GM21381 (cell line): Measurements from ENCODE around the gene MAPKAP1.
"Not testable (repeated sequence)": the region's sequence is repeated elsewhere in the genome, so short reads cannot be mapped to it uniquely, and the experiment has no call there.

Experiments
- ATAC-seq: cut with Tn5 transposase; IDR thresholded peaks from one replicate; pipeline ENCODE4 v1.9.1; 2021; ENCODE audit warnings: mild to moderate bottlenecking, moderate library complexity; ENCODE audit not compliant: unreplicated experiment

The MAPKAP1 gene

GRCh38 chr9:125421591-125422181 is 285.3 kb downstream of the MAPKAP1 start:
- no peak for ATAC-seq

- ATAC-seq, result no peak
These were observed 285.8 kb downstream of the MAPKAP1 start for GRCh38 chr9:125421166-125421565.

- no peak for ATAC-seq
These were observed 288.6 kb downstream of the MAPKAP1 start for GRCh38 chr9:125418404-125418803.

- no peak for ATAC-seq
These were observed 290.5 kb downstream of the MAPKAP1 start for GRCh38 chr9:125416517-125416916.

GRCh38 chr9:125415583-125416460 is 291.2 kb downstream of the MAPKAP1 start:
- no peak for ATAC-seq

- no peak for ATAC-seq
These were observed 293.4 kb downstream of the MAPKAP1 start for GRCh38 chr9:125413579-125413978.

GRCh38 chr9:125412166-125412565 is 294.8 kb downstream of the MAPKAP1 start:
- ATAC-seq, result no peak

GRCh38 chr9:125411171-125411756 is 295.7 kb downstream of the MAPKAP1 start:
- no peak for ATAC-seq

- ATAC-seq, result no peak
These were observed 296.5 kb downstream of the MAPKAP1 start for GRCh38 chr9:125410522-125410894.

- no peak for ATAC-seq
These were observed 297.1 kb downstream of the MAPKAP1 start for GRCh38 chr9:125409637-125410521.

- ATAC-seq, result no peak
These were observed 297.8 kb downstream of the MAPKAP1 start for GRCh38 chr9:125409217-125409636.

- peak; percentile 61 for ATAC-seq
These were observed 298.8 kb downstream of the MAPKAP1 start for GRCh38 chr9:125407974-125408900.

- no peak for ATAC-seq
These were observed 299.5 kb downstream of the MAPKAP1 start for GRCh38 chr9:125407432-125407973.

- ATAC-seq, result no peak
These were observed 300.3 kb downstream of the MAPKAP1 start for GRCh38 chr9:125406810-125407087.

GRCh38 chr9:125405938-125406809 is 300.8 kb downstream of the MAPKAP1 start:
- ATAC-seq, result no peak

- ATAC-seq, result no peak
These were observed 302.3 kb downstream of the MAPKAP1 start for GRCh38 chr9:125404733-125405132.

- ATAC-seq, result no peak
These were observed 306.0 kb downstream of the MAPKAP1 start for GRCh38 chr9:125400725-125401716.

GRCh38 chr9:125400232-125400631 is 306.8 kb downstream of the MAPKAP1 start:
- not testable (repeated sequence) for ATAC-seq
